Caco-2 (cell line): ENCODE results near the gene TMEM233. TPM values are rescaled to one million over a fixed set of nuclear protein-coding genes. Genes with fewer than 3 reads are reported as not detected.

Experiments
- BruUV-seq: library from RNA; stranded (reverse); fragments of 400-500 nt; replicated peaks from 2 replicates; lab custom pipeline; 2021; lab: Mats Ljungman, UMichigan
- CTCF ChIA-PET: fragments of 300-600 bp; sonication (Branson Sonifier 250); formaldehyde crosslinking; loops from one replicate; lab custom pipeline; 2022; ENCODE audit warnings: antibody characterized with exemption; lab: Charles Lee
- POLR2A ChIA-PET: fragments of 300-600 bp; sonication (Branson Sonifier 250); formaldehyde crosslinking; loops from one replicate; lab custom pipeline; 2022; ENCODE audit warnings: antibody characterized with exemption; lab: Charles Lee
- DNase-seq, 2 experiments: peaks; one replicate each; pipeline versions ENCODE4 v3.0.0 to v3.0.0-alpha.2; 2020 to 2022
- H3K27me3 ChIP-seq: replicated peaks from 2 replicates; pipeline ENCODE4 v1.6.0; 2011; ENCODE audit warnings: low read length; ENCODE audit not compliant: control insufficient read depth, insufficient read depth
- H3K36me3 ChIP-seq: 2 replicates; pipeline ENCODE4 v1.5.1; 2011; ENCODE audit warnings: low read length; ENCODE audit not compliant: control insufficient read depth, insufficient read depth
- H3K4me1 ChIP-seq: fragments of 250-450 bp; sonication (Bioruptor Pico); 2 replicates; pipeline ENCODE4 v1.5.1; 2020; ENCODE audit warnings: mild to moderate bottlenecking
- H3K4me3 ChIP-seq: 2 replicates; pipeline ENCODE4 v1.5.1; 2011; ENCODE audit warnings: low read depth, mild to moderate bottlenecking, control low read depth, low read length
- H3K9me3 ChIP-seq: fragments of 250-450 bp; sonication (Bioruptor Pico); 2 replicates; pipeline ENCODE4 v1.5.1; 2020; ENCODE audit warnings: mild to moderate bottlenecking, moderate library complexity
- H3K27ac Mint-ChIP-seq: one replicate; pipeline ENCODE4 v1.8.0; 2022; ENCODE audit warnings: mixed read lengths; ENCODE audit not compliant: unreplicated experiment
- H3K27me3 Mint-ChIP-seq: one replicate; pipeline ENCODE4 v1.8.0; 2022; ENCODE audit warnings: mixed read lengths; ENCODE audit not compliant: insufficient read depth, unreplicated experiment
- H3K36me3 Mint-ChIP-seq: one replicate; pipeline ENCODE4 v1.8.0; 2022; ENCODE audit warnings: mild to moderate bottlenecking, mixed read lengths; ENCODE audit not compliant: insufficient read depth, unreplicated experiment
- H3K4me1 Mint-ChIP-seq: one replicate; pipeline ENCODE4 v1.8.0; 2022; ENCODE audit warnings: low read depth, mixed read lengths; ENCODE audit not compliant: unreplicated experiment
- H3K4me3 Mint-ChIP-seq: one replicate; pipeline ENCODE4 v1.8.0; 2022; ENCODE audit warnings: mild to moderate bottlenecking, moderate library complexity, mixed read lengths; ENCODE audit not compliant: unreplicated experiment
- H3K9me3 Mint-ChIP-seq: one replicate; pipeline ENCODE4 v1.8.0; 2022; ENCODE audit warnings: mixed read lengths; ENCODE audit not compliant: unreplicated experiment
- CTCF ChIP-seq, 2 experiments: fragments of 200-600 bp in 1 of 2; IDR thresholded peaks; 1 replicate in 1 of 2; 2 replicates in 1 of 2; pipeline versions ENCODE4 v1.5.1 to v1.8.0; 2011 to 2022; ENCODE audit warnings: antibody characterized with exemption in 1 of 2, control low read depth in 1 of 2, inconsistent platforms in 1 of 2, low read depth in 1 of 2, low read length in 1 of 2, mild to moderate bottlenecking in 1 of 2, moderate library complexity in 1 of 2; ENCODE audit not compliant: insufficient read depth in 1 of 2, severe bottlenecking in 1 of 2, unreplicated experiment in 1 of 2
- intact Hi-C: fragments of 100-400 bp; cut with micrococcal nuclease; formaldehyde crosslinking; loops from one replicate; pipeline ENCODE4 v1.10.0; 2022; ENCODE audit not compliant: unreplicated experiment
- total RNA-seq: library from RNA; stranded (reverse); gene quantifications from 2 replicates; pipeline ENCODE4 v1.2.3, GENCODE V29; 2022

The TMEM233 gene
- total RNA-seq, 1 experiment from 2014 or later: not detected

- peaks cover 2% of the 10 kb centered on the region; the same call in 1 of the 2 replicates for H3K36me3 ChIP-seq
- Mint-ChIP-seq H3K36me3 (peaks cover 42% of the 10 kb centered on the region), H3K4me3 (no peak overlapping the region), H3K27ac (no peak overlapping the region), H3K4me1 (no peaks in the 10 kb centered on the region), H3K27me3 (no peaks in the 10 kb centered on the region), H3K9me3 (no peaks in the 10 kb centered on the region)
- peaks cover 25% of the 10 kb centered on the region for H3K4me1 ChIP-seq
- no peak for DNase-seq
- no peaks in the 10 kb centered on the region for H3K9me3 ChIP-seq
- intact Hi-C loops: no loop called here
- H3K4me3 ChIP-seq: no peak overlapping the region
- BruUV-seq: no TSS peak
- no peak for TF ChIP-seq CTCF (IDR thresholded peaks at IDR 0.05; ENCODE audit: insufficient read depth in 1 of 2, low read depth in 1 of 2, low read length in 1 of 2, severe bottlenecking in 1 of 2, unreplicated experiment in 1 of 2)
- CTCF ChIA-PET: no interaction called here
- POLR2A ChIA-PET: no interaction called here
- H3K27me3 ChIP-seq: no peaks in the 10 kb centered on the region
Observed at GRCh38 chr12:119682639-119683252, 89.2 kb downstream of the TMEM233 start.

- Mint-ChIP-seq H3K9me3 (no peaks in the 10 kb centered on the region), H3K4me1 (no peaks in the 10 kb centered on the region), H3K36me3 (peaks cover 38% of the 10 kb centered on the region), H3K4me3 (no peak overlapping the region), H3K27me3 (no peaks in the 10 kb centered on the region), H3K27ac (peak overlapping the region; percentile 10)
- H3K36me3 ChIP-seq: peaks cover 2% of the 10 kb centered on the region; the same call in 1 of the 2 replicates
- ChIA-PET POLR2A (interaction anchor here (0.5 kb wide), 1 partner anchor 758 kb away, joined by 3 read pairs; no protein-coding TSS in a partner anchor), CTCF (interaction anchor here (0.6 to 1.2 kb wide), 2 partner anchors 12 to 16 kb away, joined by 3 read pairs; no protein-coding TSS in a partner anchor)
- no peak overlapping the region for H3K4me3 ChIP-seq
- TF ChIP-seq CTCF (IDR thresholded peaks at IDR 0.05; ENCODE audit: insufficient read depth in 1 of 2, low read depth in 1 of 2, low read length in 1 of 2, severe bottlenecking in 1 of 2, unreplicated experiment in 1 of 2): no peak
- no peaks in the 10 kb centered on the region for H3K27me3 ChIP-seq
- intact Hi-C loops: no loop called here
- H3K9me3 ChIP-seq: no peaks in the 10 kb centered on the region
- DNase-seq: no peak
- BruUV-seq: no TSS peak
- peaks cover 25% of the 10 kb centered on the region for H3K4me1 ChIP-seq
Observed at GRCh38 chr12:119683413-119683812, 89.8 kb downstream of the TMEM233 start.

- Histone ChIP-seq H3K4me3 (no peak overlapping the region), H3K36me3 (no peaks in the 10 kb centered on the region), H3K4me1 (peaks cover 25% of the 10 kb centered on the region), H3K9me3 (no peaks in the 10 kb centered on the region), H3K27me3 (no peaks in the 10 kb centered on the region)
- intact Hi-C loops: no loop called here
- Mint-ChIP-seq H3K27me3 (no peaks in the 10 kb centered on the region), H3K9me3 (no peaks in the 10 kb centered on the region), H3K36me3 (peaks cover 34% of the 10 kb centered on the region), H3K4me1 (no peaks in the 10 kb centered on the region), H3K4me3 (no peak overlapping the region), H3K27ac (peak overlapping the region; percentile 10)
- no TSS peak for BruUV-seq
- peak in 1 of 2 experiments; percentile 22 for DNase-seq
- ChIA-PET CTCF (interaction anchor here (0.6 to 1.2 kb wide), 2 partner anchors 11 to 16 kb away, joined by 3 read pairs; no protein-coding TSS in a partner anchor), POLR2A (interaction anchor here (0.5 kb wide), 1 partner anchor 758 kb away, joined by 3 read pairs; no protein-coding TSS in a partner anchor)
- no peak for TF ChIP-seq CTCF (IDR thresholded peaks at IDR 0.05; ENCODE audit: insufficient read depth in 1 of 2, low read depth in 1 of 2, low read length in 1 of 2, severe bottlenecking in 1 of 2, unreplicated experiment in 1 of 2)
Observed at GRCh38 chr12:119683816-119684215, 90.2 kb downstream of the TMEM233 start.
